Uterus (tissue), 2 donors: ENCODE data around the gene ADAMTS17.

ENCODE experiments used
- POLR2A ChIP-seq, 2 donors: fragments of 450-650 bp; IDR thresholded peaks; one replicate each; pipeline ENCODE4 v1.6.1; 2016; ENCODE audit warnings: antibody characterized with exemption in 2 of 2, mild to moderate bottlenecking in 1 of 2, moderate library complexity in 1 of 2
- TF ChIP-seq, protein P1 (sequence below), 4 experiments: fragments of 200-600 bp in 2 of 4; fragments of 450-650 bp in 2 of 4; sonication (generic) in 2 of 4; IDR thresholded peaks; one replicate each; pipeline ENCODE4 v1.5.1; 2016 to 2019; ENCODE audit warnings: antibody characterized with exemption in 4 of 4, mild to moderate bottlenecking in 2 of 4, moderate library complexity in 1 of 4

DNA sequence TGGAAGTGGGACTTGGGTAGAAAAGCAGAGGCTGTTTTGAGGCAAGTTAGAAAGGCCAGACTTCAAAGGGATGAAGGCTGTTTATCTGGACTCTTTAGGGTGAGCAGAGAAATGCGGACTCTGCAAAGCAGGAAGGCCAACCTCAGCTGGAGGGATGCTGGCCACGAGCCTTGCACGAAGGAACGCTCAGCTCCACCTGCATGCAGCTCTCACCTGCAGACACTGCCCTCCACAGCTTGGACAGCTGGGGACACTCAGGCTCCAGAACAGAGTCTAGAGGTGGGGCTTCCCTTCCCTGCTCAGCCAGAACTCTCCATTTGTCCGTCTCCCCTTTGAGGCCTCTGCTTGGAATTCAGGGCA is 229.7 kb downstream of the ADAMTS17 start:
- TF ChIP-seq POLR2A (IDR thresholded peaks at IDR 0.05) = no peak
- TF ChIP-seq, protein P1, sequence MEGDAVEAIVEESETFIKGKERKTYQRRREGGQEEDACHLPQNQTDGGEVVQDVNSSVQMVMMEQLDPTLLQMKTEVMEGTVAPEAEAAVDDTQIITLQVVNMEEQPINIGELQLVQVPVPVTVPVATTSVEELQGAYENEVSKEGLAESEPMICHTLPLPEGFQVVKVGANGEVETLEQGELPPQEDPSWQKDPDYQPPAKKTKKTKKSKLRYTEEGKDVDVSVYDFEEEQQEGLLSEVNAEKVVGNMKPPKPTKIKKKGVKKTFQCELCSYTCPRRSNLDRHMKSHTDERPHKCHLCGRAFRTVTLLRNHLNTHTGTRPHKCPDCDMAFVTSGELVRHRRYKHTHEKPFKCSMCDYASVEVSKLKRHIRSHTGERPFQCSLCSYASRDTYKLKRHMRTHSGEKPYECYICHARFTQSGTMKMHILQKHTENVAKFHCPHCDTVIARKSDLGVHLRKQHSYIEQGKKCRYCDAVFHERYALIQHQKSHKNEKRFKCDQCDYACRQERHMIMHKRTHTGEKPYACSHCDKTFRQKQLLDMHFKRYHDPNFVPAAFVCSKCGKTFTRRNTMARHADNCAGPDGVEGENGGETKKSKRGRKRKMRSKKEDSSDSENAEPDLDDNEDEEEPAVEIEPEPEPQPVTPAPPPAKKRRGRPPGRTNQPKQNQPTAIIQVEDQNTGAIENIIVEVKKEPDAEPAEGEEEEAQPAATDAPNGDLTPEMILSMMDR (IDR thresholded peaks at IDR 0.05) = no peak
